ENCODE results near the gene ERC2.

ERC2 gene

DNA sequence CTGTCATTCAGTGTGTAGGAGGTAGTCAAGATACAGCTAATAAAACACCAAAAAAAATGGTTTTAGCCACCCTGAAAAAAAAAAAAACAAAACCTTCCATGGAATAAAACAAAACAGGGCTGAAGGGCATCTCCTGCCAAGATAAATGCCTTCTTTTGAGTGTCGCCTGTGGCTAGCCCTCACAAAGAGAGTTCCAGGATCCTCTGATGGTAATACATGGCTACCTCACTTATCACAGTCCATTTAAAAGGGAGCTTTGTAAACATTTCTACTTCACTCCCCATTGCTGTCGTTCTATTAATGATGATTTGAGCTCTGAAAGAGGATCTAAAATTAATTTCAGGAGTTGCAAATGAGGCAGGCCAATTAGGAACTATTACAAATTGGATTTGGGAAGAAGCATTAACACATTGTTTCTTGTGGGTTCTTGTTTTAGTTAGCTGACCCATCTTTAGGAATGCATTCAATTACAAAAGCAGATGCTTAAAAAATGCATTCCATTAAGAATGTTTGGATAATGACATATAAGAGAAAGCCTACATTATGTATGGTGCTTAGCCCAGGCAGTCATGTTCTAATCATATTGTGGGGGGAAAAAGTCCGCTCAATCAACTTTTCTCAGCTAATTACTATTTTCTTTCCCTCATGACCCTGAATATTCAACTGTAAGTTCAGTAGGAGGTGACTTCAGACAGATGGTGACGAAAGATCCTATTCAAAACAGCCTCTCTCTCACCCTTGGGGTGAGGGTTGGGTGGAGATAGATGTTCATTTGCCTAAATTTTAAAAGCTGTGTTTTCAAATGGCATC lies 726.0 kb downstream of the ERC2 start:
- no peak for DNase-seq (ENCODE audit: low read depth)

DNA sequence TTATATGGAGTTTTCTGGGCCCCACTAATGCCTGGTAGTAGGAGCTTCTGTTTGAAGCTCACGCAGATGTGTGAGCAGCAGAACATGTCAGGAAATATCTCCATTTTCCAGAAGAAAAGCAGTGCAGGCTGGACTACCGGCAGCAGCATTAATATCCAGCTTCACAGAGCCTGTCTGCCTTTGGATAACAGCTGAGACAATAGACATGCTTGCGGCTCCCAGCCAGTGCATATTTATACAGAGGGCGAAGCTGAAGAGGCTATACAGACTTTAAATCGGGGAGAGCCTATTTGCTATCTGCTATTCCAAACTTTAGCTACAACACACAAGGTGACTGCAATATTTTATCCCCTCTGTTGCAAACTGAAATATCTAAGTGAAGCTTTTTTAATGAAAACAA lies 731.1 kb downstream of the ERC2 start:
- DNase-seq (ENCODE audit: low read depth), result no peak

DNA sequence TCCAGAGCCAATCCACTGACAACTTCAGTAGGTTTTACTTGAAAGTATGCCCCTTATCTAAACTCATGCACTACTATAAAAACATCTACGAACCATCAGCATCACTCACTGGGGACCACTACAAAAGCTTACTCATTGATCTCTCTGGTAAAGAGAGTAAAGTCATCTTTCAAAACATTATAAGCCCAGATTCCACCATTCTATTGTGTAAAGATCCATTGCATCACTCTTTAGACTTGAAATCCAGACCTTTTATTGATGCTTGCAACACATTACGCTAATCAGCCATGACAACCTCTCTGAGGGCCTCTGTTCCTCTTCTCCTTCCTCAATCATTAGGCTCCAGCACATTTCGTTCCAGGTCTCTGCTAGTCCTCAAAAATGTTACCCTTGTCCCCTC lies 732.3 kb downstream of the ERC2 start:
- peak; percentile 13 for DNase-seq (ENCODE audit: low read depth)

DNA sequence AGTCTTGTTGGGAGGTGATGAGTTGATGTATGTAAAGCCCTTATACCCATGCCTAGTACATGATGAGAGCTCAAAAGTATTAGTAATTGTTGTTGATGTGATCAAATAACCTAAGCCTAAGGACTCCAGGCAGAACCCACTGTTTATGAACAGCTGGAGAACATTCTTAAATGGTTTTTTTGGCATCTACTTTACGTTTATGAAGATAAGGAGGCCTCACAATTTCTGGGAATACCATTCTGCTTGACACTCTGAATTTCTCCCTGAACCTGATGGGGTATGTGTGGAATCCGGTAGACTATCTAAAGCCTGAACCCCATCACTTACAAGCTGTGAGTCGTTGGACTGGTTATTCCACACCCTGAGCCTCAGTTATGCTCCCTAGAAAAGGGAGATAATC lies 736.5 kb downstream of the ERC2 start:
- no peak for DNase-seq (ENCODE audit: low read depth)

DNA sequence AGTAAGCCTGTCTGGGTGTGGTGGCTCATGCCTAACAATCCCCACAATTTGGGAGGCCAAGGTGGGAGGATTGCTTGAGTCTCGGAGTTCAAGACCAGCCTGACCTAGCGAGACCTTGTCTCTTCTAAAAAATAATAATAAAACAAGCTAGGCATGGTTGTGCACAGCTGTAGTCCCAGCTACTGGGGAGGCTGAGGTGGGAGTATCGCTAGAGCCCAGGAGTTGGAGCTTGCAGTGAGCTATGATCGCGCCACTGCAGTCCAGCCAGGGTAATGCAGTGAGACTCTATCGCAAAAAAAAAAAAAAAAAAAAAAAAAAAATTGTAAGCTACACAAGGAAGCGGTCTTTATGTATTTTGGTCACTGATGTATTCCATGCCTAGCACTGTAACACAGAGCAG lies 738.7 kb downstream of the ERC2 start:
- no peak for DNase-seq (ENCODE audit: low read depth)

DNA sequence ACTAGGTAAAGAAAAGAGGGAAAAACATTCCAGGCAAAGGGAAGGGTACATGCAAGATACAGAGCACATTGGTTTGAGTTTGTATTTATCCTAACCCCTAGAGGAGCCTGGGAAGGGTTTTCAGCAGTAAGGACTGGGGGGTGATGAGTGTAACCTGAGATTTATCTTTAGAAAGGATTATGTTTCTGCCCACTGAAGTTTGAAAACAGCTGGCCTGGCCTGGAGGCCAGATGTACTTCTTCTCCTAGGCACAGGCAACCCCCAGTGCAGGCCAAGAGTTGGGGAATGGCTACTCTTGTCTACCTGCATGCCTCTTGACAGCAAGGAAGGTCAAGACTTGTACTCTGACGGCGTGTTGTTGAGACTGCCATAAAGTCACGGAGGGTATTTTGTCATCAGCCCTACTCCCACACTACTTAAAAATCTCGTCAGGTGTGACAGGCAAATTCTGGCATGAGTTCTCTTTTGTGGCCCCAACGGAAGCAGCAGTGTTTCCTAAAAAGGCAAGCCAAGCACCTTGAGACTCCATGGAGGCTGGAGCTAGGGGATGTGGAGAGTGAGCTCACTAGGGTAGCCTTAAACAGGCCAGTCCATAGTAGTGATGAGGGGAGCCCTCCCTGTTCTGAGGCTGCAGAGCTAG lies 739.7 kb downstream of the ERC2 start:
- DNase-seq (ENCODE audit: low read depth), result no peak

DNA sequence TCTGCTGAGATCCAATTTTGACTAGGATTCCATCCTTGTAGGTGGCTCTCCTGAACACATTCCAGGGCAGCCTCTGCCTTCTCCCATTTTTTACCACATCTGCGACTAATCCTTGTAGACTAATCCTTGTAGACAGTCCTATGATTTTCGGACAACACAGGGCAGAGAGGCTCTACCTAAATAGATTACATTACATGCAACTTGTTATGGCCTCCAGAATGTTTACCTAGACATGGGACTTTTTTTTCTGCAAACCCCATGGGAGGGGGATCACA lies 741.8 kb downstream of the ERC2 start:
- no peak for DNase-seq (ENCODE audit: low read depth)

DNA sequence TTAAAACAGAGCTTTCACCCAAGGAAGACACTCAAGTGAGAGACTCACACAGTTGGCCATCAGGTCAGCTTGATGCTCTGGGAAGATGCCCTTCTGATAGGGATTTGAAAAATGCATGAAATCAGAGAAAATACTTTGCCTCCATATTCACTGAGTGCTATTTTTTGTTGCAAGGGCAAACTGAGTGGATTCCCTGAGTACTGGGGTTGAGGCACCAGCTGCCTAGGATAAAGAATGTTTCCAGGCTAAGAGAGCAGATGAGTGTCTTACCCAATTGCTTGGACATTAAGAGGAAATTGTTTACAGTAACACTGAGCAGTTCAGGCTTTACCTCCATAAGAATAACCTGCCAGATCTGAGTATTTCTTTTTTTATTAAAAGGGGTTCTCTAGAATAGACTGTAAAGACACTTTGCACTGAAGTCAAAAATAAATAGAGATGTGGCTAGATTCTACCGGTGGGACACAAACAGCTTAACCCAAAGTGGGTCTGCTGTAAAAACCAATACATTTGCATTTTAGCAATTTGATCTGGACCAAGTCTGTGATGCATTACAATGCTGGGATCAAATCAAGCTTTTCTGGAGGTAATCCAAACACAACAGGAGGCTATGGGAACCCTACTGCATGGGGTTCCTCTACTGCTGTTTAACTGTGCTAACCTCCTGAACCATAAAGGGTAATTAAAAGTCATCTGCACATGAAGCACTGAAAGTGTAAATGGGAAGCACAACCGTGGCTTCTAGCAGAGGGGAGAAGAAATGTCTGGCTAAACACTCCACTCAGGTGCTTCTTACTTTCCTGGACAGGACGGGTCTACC lies 742.4 kb downstream of the ERC2 start:
- DNase-seq (ENCODE audit: low read depth), result no peak

DNA sequence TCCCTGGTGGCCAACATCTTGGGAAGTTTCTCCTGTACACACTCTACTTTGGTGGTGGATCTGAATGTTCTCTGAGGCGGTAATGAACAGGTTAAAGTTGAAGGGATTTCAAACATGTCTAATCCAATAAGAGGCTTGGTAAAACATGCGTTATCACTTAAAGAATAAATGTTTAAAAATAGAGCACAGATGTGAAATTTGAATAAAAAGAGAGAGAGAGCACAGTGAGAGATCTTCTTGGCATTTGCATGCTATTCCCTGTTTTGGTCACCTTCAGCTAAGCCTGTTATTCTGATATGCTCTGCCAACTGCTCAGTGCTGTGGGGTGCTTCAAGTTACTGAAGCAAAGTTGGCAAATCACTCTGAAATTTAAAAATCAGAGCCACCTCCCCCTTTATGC lies 743.4 kb downstream of the ERC2 start:
- no peak for DNase-seq (ENCODE audit: low read depth)

DNA sequence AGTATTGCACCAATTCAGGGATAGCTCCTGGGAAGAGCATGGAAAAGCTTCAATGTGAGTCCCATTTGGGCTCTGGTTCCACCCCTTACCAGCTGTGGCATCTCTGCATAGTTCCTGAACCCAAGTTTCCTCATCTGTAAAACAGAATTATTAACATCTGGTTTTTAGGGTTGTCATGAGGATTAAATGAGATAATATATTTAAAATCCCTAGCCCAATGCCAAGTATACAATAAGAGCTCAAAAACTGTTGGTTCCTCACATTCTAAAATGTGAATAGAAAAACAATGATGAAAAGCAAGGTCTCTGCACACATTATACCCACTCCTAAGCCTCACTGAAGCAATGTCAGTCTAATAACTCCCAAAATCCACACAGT lies 743.9 kb downstream of the ERC2 start:
- no peak for DNase-seq (ENCODE audit: low read depth)

DNA sequence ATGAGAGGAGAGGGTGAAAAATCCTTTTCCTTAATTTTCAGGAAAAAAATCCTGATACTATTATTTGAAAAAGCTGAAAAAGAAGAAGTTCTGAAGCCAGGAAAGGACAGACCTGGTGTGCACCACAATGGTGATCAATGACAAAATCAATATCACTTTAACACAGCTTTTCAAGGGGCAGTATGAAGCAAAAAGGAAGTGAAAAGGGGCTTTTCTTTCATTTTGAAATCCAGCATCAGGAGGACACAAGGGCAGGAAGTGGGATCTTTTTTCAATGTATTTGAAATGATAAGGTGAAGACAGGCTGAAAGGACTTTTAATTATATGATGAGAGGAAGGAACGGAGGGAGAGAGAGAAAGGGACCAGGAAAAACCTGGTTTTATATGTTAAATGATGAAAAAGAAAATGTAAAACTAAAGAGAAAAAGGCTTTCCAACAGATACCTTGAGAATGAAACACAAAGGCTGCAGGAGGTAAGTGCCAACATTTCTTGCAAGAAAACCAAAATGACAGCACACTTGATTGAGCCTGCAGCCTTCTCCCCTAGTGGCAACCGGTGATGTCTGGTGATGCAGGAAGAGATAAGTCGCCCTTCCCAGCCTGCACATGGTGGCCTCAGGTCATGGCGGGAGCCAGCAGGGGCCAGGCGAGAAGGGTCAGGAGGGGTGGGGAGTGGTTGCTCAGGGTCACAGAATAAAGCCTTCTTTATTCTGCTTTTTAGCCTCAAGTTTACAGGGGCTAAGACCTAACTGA lies 744.4 kb downstream of the ERC2 start:
- no peak for DNase-seq (ENCODE audit: low read depth)

DNA sequence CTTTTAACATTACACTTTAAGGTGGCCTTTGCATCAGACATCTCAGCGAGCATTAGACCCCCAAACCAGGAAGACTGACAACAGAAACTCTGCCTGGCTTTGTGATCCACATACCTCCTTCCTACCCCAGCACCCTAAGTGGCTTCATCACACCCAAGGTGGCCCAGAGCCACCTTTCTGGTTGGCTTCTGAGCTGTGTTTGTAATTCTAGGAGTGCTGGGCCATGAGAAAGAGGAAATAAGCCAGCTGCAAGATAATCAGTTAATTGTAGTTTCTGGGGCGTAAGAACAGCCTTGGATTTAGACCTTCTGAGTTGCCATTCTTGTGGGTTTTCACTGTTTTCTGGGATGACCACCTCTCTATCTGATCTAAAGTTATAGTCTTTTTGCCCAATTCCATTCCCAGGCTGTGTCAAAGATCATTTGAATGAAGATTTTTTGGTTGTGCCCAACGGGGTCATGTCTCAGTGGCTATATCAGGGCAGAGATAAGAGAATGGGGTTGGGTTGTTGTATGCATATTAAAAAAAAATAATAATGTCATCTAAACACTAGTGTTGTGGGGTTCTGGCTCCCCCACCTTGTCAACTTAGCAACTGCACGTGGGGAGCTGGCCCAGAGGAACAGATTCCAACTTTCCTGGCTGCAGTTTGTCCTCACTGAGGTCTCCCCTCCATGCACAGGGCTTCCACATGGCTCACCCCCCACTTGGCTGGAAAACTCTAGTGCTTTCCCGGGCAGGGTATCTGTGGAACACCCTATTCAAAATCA lies 746.4 kb downstream of the ERC2 start:
- no peak for DNase-seq (ENCODE audit: low read depth)

DNA sequence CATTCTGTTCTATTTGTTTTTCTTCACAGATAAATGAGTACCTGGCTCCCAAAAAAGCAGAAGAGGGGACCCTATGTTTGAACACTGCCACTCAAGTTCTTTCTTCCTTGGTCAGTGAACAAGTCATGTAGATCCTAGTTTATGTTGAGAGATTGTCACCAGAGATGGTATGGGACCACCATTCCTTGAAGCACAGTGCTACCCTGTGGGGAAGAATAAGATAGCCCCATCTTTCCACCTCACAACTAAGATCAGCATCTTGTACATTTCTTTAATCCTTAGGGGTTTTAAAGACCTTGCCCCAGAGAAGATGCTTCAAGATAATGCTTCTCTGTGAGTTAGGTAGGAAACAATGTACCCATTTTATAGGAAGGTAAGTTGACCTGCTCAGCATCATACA lies 747.7 kb downstream of the ERC2 start:
- DNase-seq (ENCODE audit: low read depth), result peak; percentile 14

DNA sequence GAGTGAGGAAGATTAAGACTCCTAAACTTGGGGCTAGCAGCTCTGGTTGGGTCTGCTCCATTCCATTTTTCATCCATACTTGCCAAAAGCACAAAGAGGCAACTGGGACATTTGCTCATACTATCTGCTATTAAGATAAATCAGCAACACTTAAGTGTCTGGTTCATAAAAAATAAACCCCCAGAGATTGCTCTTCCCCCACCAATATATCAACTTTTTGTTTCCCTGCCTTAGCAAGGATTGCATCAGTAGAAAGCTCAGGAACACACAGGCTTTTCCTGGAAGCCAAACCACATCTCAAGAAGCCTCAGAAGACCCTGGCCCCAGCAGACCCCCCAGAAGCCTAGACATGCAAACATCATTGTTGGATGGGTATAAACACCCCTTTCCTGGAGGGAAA lies 748.8 kb downstream of the ERC2 start:
- DNase-seq (ENCODE audit: low read depth), result no peak

DNA sequence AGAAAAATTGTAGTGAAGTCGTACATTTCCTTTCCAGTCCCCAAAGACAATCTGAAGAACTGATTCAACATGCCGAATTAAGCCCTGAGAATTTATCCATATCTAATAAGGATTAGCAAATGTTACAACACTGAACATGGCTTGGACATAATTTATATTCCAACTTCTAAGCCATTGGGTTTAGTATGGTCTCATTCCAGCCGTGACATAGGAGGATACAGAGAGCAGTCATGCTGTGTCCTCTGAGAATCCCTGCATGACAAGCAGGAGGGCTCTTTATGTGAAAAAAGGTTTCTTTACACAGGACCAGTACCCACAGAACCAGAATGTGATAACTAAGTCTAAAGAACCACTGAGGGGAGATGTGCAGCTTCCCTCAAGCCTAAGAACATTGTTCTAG lies 749.3 kb downstream of the ERC2 start:
- no peak for DNase-seq (ENCODE audit: low read depth)

DNA sequence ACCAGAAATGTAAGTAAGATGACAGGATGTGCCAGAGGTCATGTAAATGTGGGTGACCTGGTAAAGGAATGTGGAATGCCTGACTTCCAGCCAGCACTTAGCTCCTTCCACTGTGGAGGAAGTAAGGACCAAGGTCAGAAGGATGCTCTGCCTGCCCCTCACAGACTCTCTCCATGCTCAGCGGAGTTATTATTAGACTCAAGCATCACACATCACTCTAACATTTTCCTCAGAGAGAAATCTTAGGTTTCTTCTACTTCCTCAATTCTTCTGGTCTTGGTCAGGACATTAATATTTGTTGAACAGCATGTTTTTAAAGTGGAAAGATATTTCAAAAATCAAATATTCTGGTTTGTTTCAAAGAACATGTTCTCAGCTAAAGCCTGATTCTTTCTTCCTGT lies 749.7 kb downstream of the ERC2 start:
- no peak for DNase-seq (ENCODE audit: low read depth)

DNA sequence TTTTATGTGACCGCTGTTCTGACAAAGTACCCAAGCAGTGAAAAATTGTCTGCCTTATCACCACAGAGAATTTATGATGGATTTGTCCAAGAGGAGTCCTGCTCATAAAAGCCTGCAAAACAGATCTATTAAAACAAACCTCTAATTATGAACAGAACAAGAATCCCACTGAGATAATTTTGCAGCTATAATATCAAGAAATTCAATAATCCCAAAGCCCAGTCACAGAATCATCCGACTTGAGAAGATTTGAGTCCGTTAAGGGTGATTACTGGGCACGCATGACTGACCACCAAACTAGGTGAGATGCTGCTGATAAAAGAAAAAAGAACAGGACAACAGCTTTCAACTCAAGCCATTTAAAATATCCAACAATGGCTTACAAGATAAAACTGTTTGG lies 750.2 kb downstream of the ERC2 start:
- DNase-seq (ENCODE audit: low read depth), result no peak

DNA sequence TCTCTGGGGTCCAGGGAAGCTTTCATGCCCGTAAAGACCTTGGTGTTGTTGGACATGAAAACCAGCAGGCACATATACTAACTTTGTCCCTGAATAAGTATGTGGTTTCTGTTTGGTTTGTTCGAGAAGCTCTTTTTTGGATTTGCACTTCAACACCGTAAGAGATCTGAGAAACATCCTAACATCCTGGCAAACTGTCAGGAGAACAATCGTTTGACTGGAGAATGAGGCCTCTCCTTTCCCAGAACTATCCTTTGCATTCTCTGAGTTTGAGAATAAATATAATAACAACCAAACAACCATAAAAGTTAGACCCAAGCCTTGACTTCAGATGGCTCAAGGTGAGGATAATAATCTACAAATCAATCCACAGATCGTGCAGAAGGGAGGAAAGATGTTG lies 750.8 kb downstream of the ERC2 start:
- DNase-seq (ENCODE audit: low read depth), result no peak

DNA sequence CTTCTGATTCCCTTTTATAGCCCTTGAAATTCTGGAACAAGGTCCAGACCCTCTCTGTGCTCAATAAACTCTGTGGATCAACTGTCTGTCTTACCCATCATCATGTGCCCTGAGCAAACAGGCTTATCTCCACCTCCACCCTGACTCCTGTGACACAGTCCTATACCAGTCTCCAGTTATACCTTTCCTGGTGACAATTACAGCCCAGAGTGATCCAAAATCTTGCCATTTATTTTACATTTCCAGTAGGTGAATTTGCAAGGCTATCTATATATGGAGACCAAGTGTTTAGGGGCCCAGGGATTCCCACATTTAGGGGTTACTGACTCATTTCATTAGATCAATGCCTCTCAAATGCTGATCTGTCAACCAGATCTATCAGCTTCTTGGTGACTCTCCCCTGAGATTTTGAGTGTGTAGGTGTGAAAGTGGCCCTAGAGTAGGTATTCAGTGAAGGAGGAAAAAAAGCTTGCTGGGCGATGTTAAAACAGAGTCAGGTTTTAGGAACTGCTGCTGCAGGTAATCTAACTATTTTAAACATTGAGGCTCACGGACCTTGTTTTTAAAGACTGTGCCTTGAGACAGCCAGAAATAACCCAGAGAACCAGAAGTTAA lies 751.5 kb downstream of the ERC2 start:
- DNase-seq (ENCODE audit: low read depth), result no peak

DNA sequence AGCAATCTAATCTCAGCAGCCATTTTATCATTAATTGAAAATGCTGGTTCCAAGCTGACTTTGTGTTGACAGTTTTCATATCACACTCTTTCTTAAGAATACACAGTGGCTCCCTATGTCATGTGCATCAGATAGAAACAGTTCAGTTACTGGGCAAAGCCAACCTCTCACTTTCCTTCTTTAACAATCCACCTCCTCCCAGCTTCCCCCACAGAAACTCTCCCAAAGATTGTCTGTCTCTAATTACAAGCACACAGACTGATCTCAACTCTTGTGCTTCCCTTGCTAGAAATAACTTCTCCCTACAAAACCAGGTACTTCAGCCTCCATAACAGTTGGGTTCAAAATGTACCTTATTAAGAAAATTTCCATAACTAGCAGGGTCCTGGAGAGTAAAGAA lies 752.2 kb downstream of the ERC2 start:
- DNase-seq (ENCODE audit: low read depth), result no peak

DNA sequence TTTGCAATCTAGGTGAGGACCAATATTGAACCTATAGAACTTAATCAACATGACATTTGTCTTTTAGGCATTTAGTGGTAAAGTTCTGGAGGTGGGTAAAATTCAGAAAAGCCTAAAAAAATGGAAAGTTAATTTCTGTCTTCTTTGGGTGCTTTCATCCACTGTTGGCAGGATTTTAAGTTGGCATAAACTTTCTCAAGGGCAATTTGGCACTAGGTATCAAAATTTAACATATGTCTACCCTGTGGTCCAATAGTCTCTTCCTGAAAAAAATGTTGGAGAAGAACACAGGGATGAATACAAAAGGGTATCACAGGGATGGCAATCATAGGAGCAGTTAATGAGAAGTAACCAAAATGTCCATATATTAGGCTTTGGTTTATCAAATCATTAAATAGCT lies 754.2 kb downstream of the ERC2 start:
- DNase-seq (ENCODE audit: low read depth), result no peak

DNA sequence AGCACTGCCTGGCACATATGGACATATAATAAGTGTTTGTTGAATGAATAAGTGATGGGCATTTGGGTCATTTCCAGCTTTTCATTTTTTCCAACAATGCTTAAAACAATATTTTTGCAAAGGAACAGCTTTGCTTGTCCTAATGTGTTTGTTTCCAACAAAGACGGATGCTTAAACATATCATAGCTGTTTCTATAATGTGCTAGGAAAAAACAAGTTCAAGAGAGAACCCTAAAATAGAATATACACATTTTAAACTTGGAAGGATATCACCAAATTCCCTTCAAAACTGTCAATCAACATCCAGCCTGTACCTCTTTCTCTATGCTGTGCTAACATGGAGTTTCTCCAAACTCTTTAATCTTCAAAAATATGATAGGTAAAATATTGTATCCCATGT lies 756.6 kb downstream of the ERC2 start:
- no peak for DNase-seq (ENCODE audit: low read depth)

Data from stromal cell of bone marrow (primary cell).